ENCODE results near the gene ADGRB3. TPM values are rescaled to one million over a fixed set of nuclear protein-coding genes. Genes with fewer than 3 reads are reported as not detected.

ADGRB3 gene
- total RNA-seq, 1 experiment from 2014 or later, result 0.11 TPM

- Histone ChIP-seq H4K20me1 (ENCODE audit: low read length) (no peaks in the 10 kb centered on the region), H3K9ac (ENCODE audit: low read length) (no peak overlapping the region), H3K4me2 (ENCODE audit: low read length) (no peak overlapping the region), H3K79me2 (ENCODE audit: low read length) (no peaks in the 10 kb centered on the region), H3K27ac (ENCODE audit: low read length) (no peak overlapping the region), H3K4me3 (ENCODE audit: low read length) (no peak overlapping the region), H3K9me2 (replicated peaks; ENCODE audit: low read length) (no peaks in the 10 kb centered on the region), H3K4me1 (ENCODE audit: insufficient read depth, low read length) (no peaks in the 10 kb centered on the region), H3K36me3 (ENCODE audit: low read depth, low read length) (no peaks in the 10 kb centered on the region), H2AFZ (ENCODE audit: low read length) (no peak overlapping the region), H3K27me3 (ENCODE audit: low read length) (no peaks in the 10 kb centered on the region), H3K9me3 (ENCODE audit: low read length) (no peaks in the 10 kb centered on the region), H3F3A (ENCODE audit: low read length, unreplicated experiment) (no peaks in the 10 kb centered on the region)
- BruUV-seq (replicated peaks), result no TSS peak
- intact Hi-C loops (cut with micrococcal nuclease), result no loop called here
- ChIA-PET POLR2A (ENCODE audit: unreplicated experiment) (no interaction called here), CTCF (no interaction called here)
- ATAC-seq (no peak), DNase-seq (no peak)
- no peak for TF ChIP-seq EZH2phosphoT487 (IDR thresholded peaks at IDR 0.05; ENCODE audit: borderline replicate concordance, low read length)
- TF ChIP-seq EZH2 (IDR thresholded peaks at IDR 0.05; ENCODE audit: low read length, unreplicated experiment), result no peak
- TF ChIP-seq, protein P1, sequence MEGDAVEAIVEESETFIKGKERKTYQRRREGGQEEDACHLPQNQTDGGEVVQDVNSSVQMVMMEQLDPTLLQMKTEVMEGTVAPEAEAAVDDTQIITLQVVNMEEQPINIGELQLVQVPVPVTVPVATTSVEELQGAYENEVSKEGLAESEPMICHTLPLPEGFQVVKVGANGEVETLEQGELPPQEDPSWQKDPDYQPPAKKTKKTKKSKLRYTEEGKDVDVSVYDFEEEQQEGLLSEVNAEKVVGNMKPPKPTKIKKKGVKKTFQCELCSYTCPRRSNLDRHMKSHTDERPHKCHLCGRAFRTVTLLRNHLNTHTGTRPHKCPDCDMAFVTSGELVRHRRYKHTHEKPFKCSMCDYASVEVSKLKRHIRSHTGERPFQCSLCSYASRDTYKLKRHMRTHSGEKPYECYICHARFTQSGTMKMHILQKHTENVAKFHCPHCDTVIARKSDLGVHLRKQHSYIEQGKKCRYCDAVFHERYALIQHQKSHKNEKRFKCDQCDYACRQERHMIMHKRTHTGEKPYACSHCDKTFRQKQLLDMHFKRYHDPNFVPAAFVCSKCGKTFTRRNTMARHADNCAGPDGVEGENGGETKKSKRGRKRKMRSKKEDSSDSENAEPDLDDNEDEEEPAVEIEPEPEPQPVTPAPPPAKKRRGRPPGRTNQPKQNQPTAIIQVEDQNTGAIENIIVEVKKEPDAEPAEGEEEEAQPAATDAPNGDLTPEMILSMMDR (conservative IDR thresholded peaks at IDR 0.05; ENCODE audit: low read depth, low read length), result no peak
Observed at GRCh38 chr6:69044534-69044933, 409.5 kb downstream of the ADGRB3 start.

DNA sequence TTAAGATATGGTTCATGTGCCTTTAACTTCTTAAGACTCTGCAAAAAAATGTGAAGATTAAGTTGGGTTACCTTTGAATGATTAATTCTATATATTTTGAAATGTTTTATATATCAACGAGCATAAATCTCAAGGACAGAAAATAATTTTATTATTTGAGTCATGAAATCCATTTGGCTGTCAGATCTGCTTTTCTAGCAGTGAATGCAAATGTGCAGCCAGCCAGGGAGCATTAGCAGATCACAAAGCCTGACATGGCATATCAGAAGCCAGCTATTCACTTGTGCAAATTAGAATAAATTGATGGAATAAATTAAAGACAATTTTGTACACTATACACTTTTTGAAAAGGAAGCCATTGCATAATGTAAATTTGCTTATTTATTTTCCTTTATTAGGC lies 424.3 kb downstream of the ADGRB3 start:
- Histone ChIP-seq H3K9me3 (ENCODE audit: low read length) (no peaks in the 10 kb centered on the region), H3K79me2 (ENCODE audit: low read length) (no peaks in the 10 kb centered on the region), H3K36me3 (ENCODE audit: low read depth, low read length) (no peaks in the 10 kb centered on the region), H2AFZ (ENCODE audit: low read length) (no peak overlapping the region), H4K20me1 (ENCODE audit: low read length) (no peaks in the 10 kb centered on the region), H3K9ac (ENCODE audit: low read length) (no peak overlapping the region), H3K4me3 (ENCODE audit: low read length) (no peak overlapping the region), H3K9me2 (replicated peaks; ENCODE audit: low read length) (no peaks in the 10 kb centered on the region), H3F3A (ENCODE audit: low read length, unreplicated experiment) (no peaks in the 10 kb centered on the region), H3K27ac (ENCODE audit: low read length) (no peak overlapping the region), H3K27me3 (ENCODE audit: low read length) (no peaks in the 10 kb centered on the region), H3K4me1 (ENCODE audit: insufficient read depth, low read length) (no peaks in the 10 kb centered on the region), H3K4me2 (ENCODE audit: low read length) (no peak overlapping the region)
- intact Hi-C loops (cut with micrococcal nuclease), result no loop called here
- no TSS peak for BruUV-seq (replicated peaks)
- CTCF ChIA-PET, result no interaction called here
- POLR2A ChIA-PET (ENCODE audit: unreplicated experiment), result interaction anchor here (0.7 kb wide), 1 partner anchor 30 kb away, joined by 3 read pairs; no protein-coding TSS in a partner anchor
- DNase-seq (no peak), ATAC-seq (no peak)
- TF ChIP-seq, protein P1 (conservative IDR thresholded peaks at IDR 0.05; ENCODE audit: low read depth, low read length), result no peak

- H3K9me2 ChIP-seq (replicated peaks; ENCODE audit: low read length), result no peaks in the 10 kb centered on the region
- no peak overlapping the region for H3K4me3 ChIP-seq (ENCODE audit: low read length)
- no peak overlapping the region for H3K4me2 ChIP-seq (ENCODE audit: low read length)
- ATAC-seq (no peak), DNase-seq (no peak)
- ChIA-PET POLR2A (ENCODE audit: unreplicated experiment) (no interaction called here), CTCF (no interaction called here)
- no peak overlapping the region for H3K27ac ChIP-seq (ENCODE audit: low read length)
- intact Hi-C loops (cut with micrococcal nuclease), result no loop called here
- H3K36me3 ChIP-seq (ENCODE audit: low read depth, low read length), result no peaks in the 10 kb centered on the region
- H3K4me1 ChIP-seq (ENCODE audit: insufficient read depth, low read length), result no peaks in the 10 kb centered on the region
- no peaks in the 10 kb centered on the region for H4K20me1 ChIP-seq (ENCODE audit: low read length)
- H3K9me3 ChIP-seq (ENCODE audit: low read length), result no peaks in the 10 kb centered on the region
- H2AFZ ChIP-seq (ENCODE audit: low read length), result no peak overlapping the region
- H3K27me3 ChIP-seq (ENCODE audit: low read length), result no peaks in the 10 kb centered on the region
- H3K9ac ChIP-seq (ENCODE audit: low read length), result no peak overlapping the region
- TF ChIP-seq EZH2 (IDR thresholded peaks at IDR 0.05; ENCODE audit: low read length, unreplicated experiment) (no peak), EZH2phosphoT487 (IDR thresholded peaks at IDR 0.05; ENCODE audit: borderline replicate concordance, low read length) (no peak)
- TF ChIP-seq, protein P1 (conservative IDR thresholded peaks at IDR 0.05; ENCODE audit: low read depth, low read length), result no peak
- no peaks in the 10 kb centered on the region for H3F3A ChIP-seq (ENCODE audit: low read length, unreplicated experiment)
- no peaks in the 10 kb centered on the region for H3K79me2 ChIP-seq (ENCODE audit: low read length)
- BruUV-seq (replicated peaks), result no TSS peak
Observed at GRCh38 chr6:69061066-69061465, 426.0 kb downstream of the ADGRB3 start.
